ENCODE data around the gene FRYL. TPM values are rescaled to one million over a fixed set of nuclear protein-coding genes. Genes with fewer than 3 reads are reported as not detected.

The FRYL gene
- total and polyA plus RNA-seq, 2 of the 8 experiments (the other 6 are each of a cell fraction or from before 2014, with no cell fraction given) = 8.0 to 36.5 TPM

DNA sequence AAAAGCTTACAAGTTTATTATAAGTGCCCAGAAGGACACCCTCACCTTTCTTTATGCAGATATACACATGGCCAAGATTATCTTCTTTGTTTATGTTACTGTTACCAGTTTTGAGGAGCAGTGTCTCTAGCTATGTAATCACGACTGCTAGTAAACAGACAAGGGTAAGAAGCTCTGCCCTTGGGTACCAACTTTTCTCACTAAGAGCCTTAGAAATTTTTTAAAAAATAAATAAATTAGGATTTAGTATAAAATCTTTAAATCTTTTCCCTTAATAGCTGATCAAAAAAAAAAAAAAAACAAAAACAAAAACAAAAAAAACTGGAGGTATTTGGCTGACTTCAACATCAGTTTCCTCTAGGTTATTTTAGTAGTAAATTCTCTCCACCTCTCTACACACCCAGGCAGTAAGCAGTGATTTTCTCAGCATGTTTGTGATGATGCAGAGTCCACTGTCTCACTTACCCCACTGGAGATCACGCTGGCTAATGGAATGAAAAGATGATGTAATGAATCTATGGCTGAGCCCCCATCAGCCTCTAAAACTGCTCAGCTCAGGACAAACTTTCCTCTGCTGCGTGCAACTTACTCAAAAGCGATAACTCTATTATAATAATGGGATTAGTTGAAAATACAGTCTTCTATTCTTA, 125.9 kb downstream of the FRYL start:
- CTCF ChIA-PET (ENCODE audit: partially characterized antibody) = interaction anchor here (0.9 to 1.0 kb wide), 2 partner anchors 11 to 75 kb away, joined by 3 read pairs; no protein-coding TSS in a partner anchor
- no peaks in the 10 kb centered on the region; a peak in 1 of 7 replicates for H3K4me1 ChIP-seq (replicated peaks in 1 of 4; ENCODE audit: control insufficient read depth in 3 of 4, insufficient read depth in 4 of 4, low read length in 3 of 4)
- no peak overlapping the region for H3K14ac ChIP-seq (ENCODE audit: insufficient read length)
- H2AFZ ChIP-seq (ENCODE audit: low read length) = no peak overlapping the region
- no peak overlapping the region for H3K56ac ChIP-seq (replicated peaks; ENCODE audit: insufficient read length, low read depth, low read length)
- H4K5ac ChIP-seq (ENCODE audit: insufficient read length, low read depth, low read length) = no peak overlapping the region
- H3K4me2 ChIP-seq (ENCODE audit: insufficient read depth in 1 of 2, low read depth in 2 of 2, low read length in 2 of 2) = no peak overlapping the region
- peak overlapping the region in 1 of 4 experiments; percentile 18; a peak in 1 of 7 replicates for H3K9ac ChIP-seq (replicated peaks in 1 of 4; ENCODE audit: extremely low read depth in 1 of 4, low read depth in 3 of 4, low read length in 3 of 4)
- H3K27ac ChIP-seq (ENCODE audit: low read depth, low read length) = no peak overlapping the region
- no peaks in the 10 kb centered on the region for H3K79me1 ChIP-seq (ENCODE audit: low read depth, low read length)
- no peak overlapping the region for H3K4ac ChIP-seq (replicated peaks; ENCODE audit: insufficient read length, low read depth, low read length)
- H2BK20ac ChIP-seq (ENCODE audit: low read length) = no peak overlapping the region
- no peaks in the 10 kb centered on the region for H3K27me3 ChIP-seq (replicated peaks in 1 of 4; ENCODE audit: control insufficient read depth in 3 of 4, extremely low read depth in 1 of 4, insufficient read depth in 3 of 4, low read length in 3 of 4)
- WGBS, 2 experiments (ENCODE audit: extremely low coverage in 1 of 2, insufficient coverage in 1 of 2, insufficient read length in 1 of 2, insufficient replicate concordance in 2 of 2, low coverage in 1 of 2, low lambda C conversion rate in 2 of 2, missing lambda C conversion rate in 1 of 2) = 93% methylated on average over 4 of the region's 4 CpGs; no CpG with 5 or more reads in 1 of the 2 experiments
- FAIRE-seq (no peak), DNase-seq (ENCODE audit: low read depth in 1 of 2, low spot score in 2 of 2) (no peak)
- no peak overlapping the region for H2BK15ac ChIP-seq (ENCODE audit: low read length)
- H3K4me3 ChIP-seq (ENCODE audit: extremely low read depth in 1 of 4, insufficient read depth in 2 of 4, low read depth in 3 of 4, low read length in 4 of 4) = no peak overlapping the region
- H2BK120ac ChIP-seq (replicated peaks; ENCODE audit: low read depth, low read length) = no peak overlapping the region
- no peaks in the 10 kb centered on the region for H3K9me3 ChIP-seq (ENCODE audit: insufficient read depth in 2 of 2, low read depth in 1 of 2, low read length in 1 of 2)
- POLR2A ChIA-PET (ENCODE audit: partially characterized antibody) = interaction anchor here (0.9 kb wide), 1 partner anchor 62 kb away, joined by 3 read pairs; no protein-coding TSS in a partner anchor
- no peak overlapping the region for H4K91ac ChIP-seq (replicated peaks; ENCODE audit: insufficient read length, low read length)
- H3K23ac ChIP-seq (ENCODE audit: insufficient read length) = no peak overlapping the region
- peaks cover 0 to 6% of the 10 kb centered on the region in 2 experiments; a peak in 2 of 4 replicates for H3K79me2 ChIP-seq (ENCODE audit: control insufficient read depth in 1 of 2, insufficient read depth in 2 of 2, low read length in 2 of 2)
- no peak overlapping the region for H3K18ac ChIP-seq (ENCODE audit: extremely low read depth, low read length)
- no peak overlapping the region for H2BK5ac ChIP-seq (ENCODE audit: low read depth, low read length)
- no peak overlapping the region for H2AK5ac ChIP-seq (ENCODE audit: low read depth, low read length)
- no peaks in the 10 kb centered on the region for H3K23me2 ChIP-seq (ENCODE audit: low read depth, low read length)
- peaks cover 2 to 4% of the 10 kb centered on the region in 2 experiments for H4K20me1 ChIP-seq (replicated peaks in 1 of 2; ENCODE audit: control insufficient read depth in 1 of 2, insufficient read depth in 2 of 2, low read length in 2 of 2)
- H3K36me3 ChIP-seq (ENCODE audit: control insufficient read depth in 2 of 4, insufficient read depth in 4 of 4, low read length in 3 of 4) = no peaks in the 10 kb centered on the region
- H4K8ac ChIP-seq (ENCODE audit: extremely low read depth, insufficient read depth, low read length) = no peak overlapping the region
- H2BK12ac ChIP-seq (ENCODE audit: low read depth, low read length) = no peak overlapping the region
- TF ChIP-seq SP1 (IDR thresholded peaks at IDR 0.05; ENCODE audit: low read depth, low read length) (no peak), ATF3 (IDR thresholded peaks at IDR 0.05; ENCODE audit: insufficient read depth, low read depth, low read length) (no peak), CBX8 (IDR thresholded peaks at IDR 0.05; ENCODE audit: borderline replicate concordance, low read depth, low read length) (no peak), JUN (IDR thresholded peaks at IDR 0.05; ENCODE audit: low read depth, low read length) (no peak), SIRT6 (IDR thresholded peaks at IDR 0.05; ENCODE audit: low read length) (no peak), ZNF274 (IDR thresholded peaks at IDR 0.05; ENCODE audit: borderline replicate concordance, extremely low read depth, low read length) (no peak), EP300 (IDR thresholded peaks at IDR 0.05; ENCODE audit: borderline replicate concordance in 1 of 2, low read depth in 2 of 2, low read length in 2 of 2) (no peak), BCL11A (IDR thresholded peaks at IDR 0.05; ENCODE audit: low read depth in 2 of 2, low read length in 2 of 2) (no peak)
- TF ChIP-seq, protein P1, sequence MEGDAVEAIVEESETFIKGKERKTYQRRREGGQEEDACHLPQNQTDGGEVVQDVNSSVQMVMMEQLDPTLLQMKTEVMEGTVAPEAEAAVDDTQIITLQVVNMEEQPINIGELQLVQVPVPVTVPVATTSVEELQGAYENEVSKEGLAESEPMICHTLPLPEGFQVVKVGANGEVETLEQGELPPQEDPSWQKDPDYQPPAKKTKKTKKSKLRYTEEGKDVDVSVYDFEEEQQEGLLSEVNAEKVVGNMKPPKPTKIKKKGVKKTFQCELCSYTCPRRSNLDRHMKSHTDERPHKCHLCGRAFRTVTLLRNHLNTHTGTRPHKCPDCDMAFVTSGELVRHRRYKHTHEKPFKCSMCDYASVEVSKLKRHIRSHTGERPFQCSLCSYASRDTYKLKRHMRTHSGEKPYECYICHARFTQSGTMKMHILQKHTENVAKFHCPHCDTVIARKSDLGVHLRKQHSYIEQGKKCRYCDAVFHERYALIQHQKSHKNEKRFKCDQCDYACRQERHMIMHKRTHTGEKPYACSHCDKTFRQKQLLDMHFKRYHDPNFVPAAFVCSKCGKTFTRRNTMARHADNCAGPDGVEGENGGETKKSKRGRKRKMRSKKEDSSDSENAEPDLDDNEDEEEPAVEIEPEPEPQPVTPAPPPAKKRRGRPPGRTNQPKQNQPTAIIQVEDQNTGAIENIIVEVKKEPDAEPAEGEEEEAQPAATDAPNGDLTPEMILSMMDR (IDR thresholded peaks at IDR 0.05; ENCODE audit: control extremely low read depth in 1 of 3, insufficient read depth in 1 of 3, low read depth in 1 of 3, low read length in 3 of 3) = no peak

Measured in H1 (cell line).